ENCODE measurements around the gene CEP85L.
A peak's percentile ranks its signal among the peaks of the same experiment; 100 is the strongest.

The CEP85L gene

GRCh38 chr6:118485601-118486550 lies 165.5 kb downstream of the CEP85L start:
- H3K4me1 ChIP-seq (ENCODE audit: control insufficient read depth, insufficient read depth, low read length), result no peaks in the 10 kb centered on the region
- H3K4me3 ChIP-seq (ENCODE audit: low read length), result no peak overlapping the region
- H3K9me3 ChIP-seq (ENCODE audit: control insufficient read depth, low read length), result peaks cover 13% of the 10 kb centered on the region
- no peaks in the 10 kb centered on the region for H3K27me3 ChIP-seq (replicated peaks; ENCODE audit: control insufficient read depth, insufficient read depth, low read length)
- no peak overlapping the region for H3K9ac ChIP-seq (ENCODE audit: low read length)
- DNase-seq (ENCODE audit: low read depth), result no peak
- peaks cover 34% of the 10 kb centered on the region for H3K36me3 ChIP-seq (ENCODE audit: control insufficient read depth, insufficient read depth, low read length, severe bottlenecking)

- no peak for DNase-seq (ENCODE audit: low read depth)
- Histone ChIP-seq H3K9me3 (ENCODE audit: control insufficient read depth, low read length) (no peaks in the 10 kb centered on the region), H3K4me1 (ENCODE audit: control insufficient read depth, insufficient read depth, low read length) (no peaks in the 10 kb centered on the region), H3K9ac (ENCODE audit: low read length) (no peak overlapping the region), H3K4me3 (ENCODE audit: low read length) (no peak overlapping the region), H3K36me3 (ENCODE audit: control insufficient read depth, insufficient read depth, low read length, severe bottlenecking) (peaks cover 5% of the 10 kb centered on the region), H3K27me3 (replicated peaks; ENCODE audit: control insufficient read depth, insufficient read depth, low read length) (no peaks in the 10 kb centered on the region)
These were observed 174.8 kb downstream of the CEP85L start for GRCh38 chr6:118476551-118476950.

GRCh38 chr6:118473266-118473665 lies 178.1 kb downstream of the CEP85L start:
- H3K36me3 ChIP-seq (ENCODE audit: control insufficient read depth, insufficient read depth, low read length, severe bottlenecking), result peaks cover 3% of the 10 kb centered on the region
- no peak overlapping the region for H3K9ac ChIP-seq (ENCODE audit: low read length)
- H3K4me3 ChIP-seq (ENCODE audit: low read length), result no peak overlapping the region
- no peaks in the 10 kb centered on the region for H3K27me3 ChIP-seq (replicated peaks; ENCODE audit: control insufficient read depth, insufficient read depth, low read length)
- H3K9me3 ChIP-seq (ENCODE audit: control insufficient read depth, low read length), result no peaks in the 10 kb centered on the region
- no peaks in the 10 kb centered on the region for H3K4me1 ChIP-seq (ENCODE audit: control insufficient read depth, insufficient read depth, low read length)
- no peak for DNase-seq (ENCODE audit: low read depth)

- no peaks in the 10 kb centered on the region for H3K27me3 ChIP-seq (replicated peaks; ENCODE audit: control insufficient read depth, insufficient read depth, low read length)
- H3K36me3 ChIP-seq (ENCODE audit: control insufficient read depth, insufficient read depth, low read length, severe bottlenecking), result peaks cover 32% of the 10 kb centered on the region
- no peak overlapping the region for H3K4me3 ChIP-seq (ENCODE audit: low read length)
These were observed 181.9 kb downstream of the CEP85L start for GRCh38 chr6:118469468-118469867.

GRCh38 chr6:118468682-118469465 lies 182.5 kb downstream of the CEP85L start:
- Histone ChIP-seq H3K9me3 (ENCODE audit: control insufficient read depth, low read length) (no peaks in the 10 kb centered on the region), H3K27me3 (replicated peaks; ENCODE audit: control insufficient read depth, insufficient read depth, low read length) (no peaks in the 10 kb centered on the region), H3K4me1 (ENCODE audit: control insufficient read depth, insufficient read depth, low read length) (no peaks in the 10 kb centered on the region), H3K36me3 (ENCODE audit: control insufficient read depth, insufficient read depth, low read length, severe bottlenecking) (peaks cover 32% of the 10 kb centered on the region), H3K4me3 (ENCODE audit: low read length) (no peak overlapping the region), H3K9ac (ENCODE audit: low read length) (no peak overlapping the region)
- no peak for DNase-seq (ENCODE audit: low read depth)

More at GRCh38 chr6:118469468-118469867, 181.9 kb downstream of the CEP85L start:
- DNase-seq (ENCODE audit: low read depth), result no peak
- H3K9ac ChIP-seq (ENCODE audit: low read length), result no peak overlapping the region
- no peaks in the 10 kb centered on the region for H3K9me3 ChIP-seq (ENCODE audit: control insufficient read depth, low read length)
- H3K4me1 ChIP-seq (ENCODE audit: control insufficient read depth, insufficient read depth, low read length), result no peaks in the 10 kb centered on the region

GRCh38 chr6:118467181-118467580 lies 184.2 kb downstream of the CEP85L start:
- H3K9me3 ChIP-seq (ENCODE audit: control insufficient read depth, low read length), result no peaks in the 10 kb centered on the region
- H3K9ac ChIP-seq (ENCODE audit: low read length), result no peak overlapping the region
- H3K27me3 ChIP-seq (replicated peaks; ENCODE audit: control insufficient read depth, insufficient read depth, low read length), result no peaks in the 10 kb centered on the region
- H3K4me3 ChIP-seq (ENCODE audit: low read length), result no peak overlapping the region
- H3K4me1 ChIP-seq (ENCODE audit: control insufficient read depth, insufficient read depth, low read length), result no peaks in the 10 kb centered on the region
- H3K36me3 ChIP-seq (ENCODE audit: control insufficient read depth, insufficient read depth, low read length, severe bottlenecking), result peaks cover 32% of the 10 kb centered on the region
- DNase-seq (ENCODE audit: low read depth), result no peak

- Histone ChIP-seq H3K9ac (ENCODE audit: low read length) (no peak overlapping the region), H3K4me1 (ENCODE audit: control insufficient read depth, insufficient read depth, low read length) (no peaks in the 10 kb centered on the region), H3K27me3 (replicated peaks; ENCODE audit: control insufficient read depth, insufficient read depth, low read length) (no peaks in the 10 kb centered on the region), H3K4me3 (ENCODE audit: low read length) (no peak overlapping the region), H3K36me3 (ENCODE audit: control insufficient read depth, insufficient read depth, low read length, severe bottlenecking) (peaks cover 35% of the 10 kb centered on the region), H3K9me3 (ENCODE audit: control insufficient read depth, low read length) (no peaks in the 10 kb centered on the region)
- no peak for DNase-seq (ENCODE audit: low read depth)
These were observed 186.8 kb downstream of the CEP85L start for GRCh38 chr6:118464620-118465019.

GRCh38 chr6:118460958-118461470 lies 190.4 kb downstream of the CEP85L start:
- no peaks in the 10 kb centered on the region for H3K27me3 ChIP-seq (replicated peaks; ENCODE audit: control insufficient read depth, insufficient read depth, low read length)
- no peak for DNase-seq (ENCODE audit: low read depth)
- peaks cover 14% of the 10 kb centered on the region for H3K36me3 ChIP-seq (ENCODE audit: control insufficient read depth, insufficient read depth, low read length, severe bottlenecking)
- H3K4me3 ChIP-seq (ENCODE audit: low read length), result no peak overlapping the region
- no peak overlapping the region for H3K9ac ChIP-seq (ENCODE audit: low read length)
- no peaks in the 10 kb centered on the region for H3K9me3 ChIP-seq (ENCODE audit: control insufficient read depth, low read length)
- no peaks in the 10 kb centered on the region for H3K4me1 ChIP-seq (ENCODE audit: control insufficient read depth, insufficient read depth, low read length)

- Histone ChIP-seq H3K4me1 (ENCODE audit: control insufficient read depth, insufficient read depth, low read length) (no peaks in the 10 kb centered on the region), H3K27me3 (replicated peaks; ENCODE audit: control insufficient read depth, insufficient read depth, low read length) (no peaks in the 10 kb centered on the region), H3K4me3 (ENCODE audit: low read length) (no peak overlapping the region), H3K9me3 (ENCODE audit: control insufficient read depth, low read length) (peaks cover 19% of the 10 kb centered on the region), H3K9ac (ENCODE audit: low read length) (no peak overlapping the region), H3K36me3 (ENCODE audit: control insufficient read depth, insufficient read depth, low read length, severe bottlenecking) (peaks cover 3% of the 10 kb centered on the region)
- no peak for DNase-seq (ENCODE audit: low read depth)
These were observed 194.4 kb downstream of the CEP85L start for GRCh38 chr6:118456982-118457381.

- Histone ChIP-seq H3K27me3 (replicated peaks; ENCODE audit: control insufficient read depth, insufficient read depth, low read length) (no peaks in the 10 kb centered on the region), H3K36me3 (ENCODE audit: control insufficient read depth, insufficient read depth, low read length, severe bottlenecking) (no peaks in the 10 kb centered on the region), H3K9ac (ENCODE audit: low read length) (no peak overlapping the region), H3K4me1 (ENCODE audit: control insufficient read depth, insufficient read depth, low read length) (no peaks in the 10 kb centered on the region), H3K9me3 (ENCODE audit: control insufficient read depth, low read length) (peaks cover 44% of the 10 kb centered on the region), H3K4me3 (ENCODE audit: low read length) (peak overlapping the region; percentile 13)
- no peak for DNase-seq (ENCODE audit: low read depth)
These were observed 199.6 kb downstream of the CEP85L start for GRCh38 chr6:118451839-118452238.

GRCh38 chr6:118444796-118445195 lies 206.6 kb downstream of the CEP85L start:
- no peak overlapping the region for H3K9ac ChIP-seq (ENCODE audit: low read length)
- DNase-seq (ENCODE audit: low read depth), result no peak
- peaks cover 25% of the 10 kb centered on the region for H3K9me3 ChIP-seq (ENCODE audit: control insufficient read depth, low read length)
- no peaks in the 10 kb centered on the region for H3K4me1 ChIP-seq (ENCODE audit: control insufficient read depth, insufficient read depth, low read length)
- no peaks in the 10 kb centered on the region for H3K27me3 ChIP-seq (replicated peaks; ENCODE audit: control insufficient read depth, insufficient read depth, low read length)
- H3K36me3 ChIP-seq (ENCODE audit: control insufficient read depth, insufficient read depth, low read length, severe bottlenecking), result no peaks in the 10 kb centered on the region
- no peak overlapping the region for H3K4me3 ChIP-seq (ENCODE audit: low read length)
